A549 (cell line): ENCODE measurements around the gene EIF4A2. TPM values are rescaled to one million over a fixed set of nuclear protein-coding genes. Genes with fewer than 3 reads are reported as not detected.

Source experiments
- CHD2 ChIP-seq: fragments of 150-350 bp; IDR thresholded peaks from 2 replicates; pipeline ENCODE4 v1.6.1; 2014; ENCODE audit warnings: low read length; ENCODE audit not compliant: partially characterized antibody
- ESRRA ChIP-seq: fragments of 150-350 bp; IDR thresholded peaks from 2 replicates; pipeline ENCODE4 v1.6.1; 2014; ENCODE audit warnings: mild to moderate bottlenecking, low read length, borderline replicate concordance
- FOSB ChIP-seq: fragments of 250-450 bp; sonication (Bioruptor Pico); IDR thresholded peaks from 2 replicates; pipeline ENCODE4 v1.5.0; 2020; ENCODE audit warnings: mild to moderate bottlenecking, moderate library complexity
- FOSL2 ChIP-seq, 2 experiments: fragments of 450-650 bp in 1 of 2; fragments of >200 bp in 1 of 2; sonication (Bioruptor Twin) in 1 of 2; formaldehyde crosslinking; IDR thresholded peaks; 2 replicates each; pipeline versions ENCODE4 v1.5.0 to v1.6.1; 2016 to 2020; ENCODE audit warnings: mild to moderate bottlenecking in 1 of 2, moderate library complexity in 1 of 2
- GATA3 ChIP-seq: IDR thresholded peaks from 2 replicates; pipeline ENCODE4 v1.6.1; 2012; ENCODE audit warnings: borderline replicate concordance
- HEYL ChIP-seq: fragments of 250-450 bp; sonication (Bioruptor Pico); IDR thresholded peaks from 2 replicates; pipeline ENCODE4 v1.8.0; 2021; ENCODE audit warnings: mild to moderate bottlenecking, moderate library complexity
- HOXB13 ChIP-seq: fragments of 250-450 bp; sonication (Bioruptor Pico); IDR thresholded peaks from 2 replicates; pipeline ENCODE4 v1.5.0; 2020; ENCODE audit warnings: low read depth, mild to moderate bottlenecking, moderate library complexity
- JUN ChIP-seq, 2 experiments: fragments of >200 bp; sonication (Bioruptor Twin); formaldehyde crosslinking; IDR thresholded peaks; 2 replicates in 1 of 2; 3 replicates in 1 of 2; pipeline ENCODE4 v1.6.1; 2016 to 2017
- JUNB ChIP-seq: fragments of >200 bp; sonication (Bioruptor Twin); formaldehyde crosslinking; IDR thresholded peaks from 2 replicates; pipeline ENCODE4 v1.6.1; 2016
- NPAS2 ChIP-seq: fragments of 250-450 bp; sonication (Bioruptor Pico); IDR thresholded peaks from 2 replicates; pipeline ENCODE4 v1.8.0; 2022; ENCODE audit warnings: mild to moderate bottlenecking, moderate library complexity, borderline replicate concordance
- NR3C1 ChIP-seq: fragments of >200 bp; sonication (Bioruptor Twin); formaldehyde crosslinking; IDR thresholded peaks from 3 replicates; pipeline ENCODE4 v1.6.1; 2017
- PHF8 ChIP-seq: fragments of 200-600 bp; sonication (generic); IDR thresholded peaks from 2 replicates; pipeline ENCODE4 v1.6.1; 2016; ENCODE audit warnings: low read depth, mild to moderate bottlenecking, antibody characterized with exemption, moderate library complexity, borderline replicate concordance
- RAD21 ChIP-seq, 2 experiments: fragments of >200 bp in 1 of 2; sonication (Bioruptor Twin) in 1 of 2; formaldehyde crosslinking in 1 of 2; IDR thresholded peaks in 1 of 2; conservative IDR thresholded peaks in 1 of 2; 2 replicates in 1 of 2; 3 replicates in 1 of 2; pipeline ENCODE4 v1.6.1; 2012 to 2018; ENCODE audit warnings: inconsistent platforms in 1 of 2
- RCOR1 ChIP-seq: fragments of 150-350 bp; IDR thresholded peaks from 2 replicates; pipeline ENCODE4 v1.6.1; 2014; ENCODE audit warnings: antibody characterized with exemption, low read length, low read depth
- REST ChIP-seq: fragments of 200-600 bp; sonication (generic); IDR thresholded peaks from 2 replicates; pipeline ENCODE4 v1.6.1; 2016; ENCODE audit warnings: antibody characterized with exemption, mild to moderate bottlenecking, moderate library complexity
- SMC3 ChIP-seq: fragments of >200 bp; sonication (Bioruptor Twin); formaldehyde crosslinking; IDR thresholded peaks from 3 replicates; pipeline ENCODE4 v1.6.1; 2018; ENCODE audit warnings: inconsistent platforms
- SREBF2 ChIP-seq: fragments of 450-650 bp; IDR thresholded peaks from 2 replicates; pipeline ENCODE4 v1.6.1; 2014; ENCODE audit warnings: mild to moderate bottlenecking, moderate library complexity
- TP53 ChIP-seq: fragments of 250-450 bp; sonication (Bioruptor Pico); IDR thresholded peaks from 2 replicates; pipeline ENCODE4 v1.5.0; 2021; ENCODE audit warnings: mild to moderate bottlenecking, moderate library complexity
- ZC3H11A ChIP-seq: fragments of 450-650 bp; IDR thresholded peaks from 2 replicates; pipeline ENCODE4 v1.6.1; 2014; ENCODE audit warnings: antibody characterized with exemption, mild to moderate bottlenecking
- ZFP36 ChIP-seq: fragments of 450-650 bp; IDR thresholded peaks from 2 replicates; pipeline ENCODE4 v1.6.1; 2014; ENCODE audit warnings: borderline replicate concordance; ENCODE audit not compliant: partially characterized antibody
- ZNF302 ChIP-seq: fragments of 250-450 bp; sonication (Bioruptor Pico); IDR thresholded peaks from 2 replicates; pipeline ENCODE4 v1.9.0; 2021; ENCODE audit warnings: inconsistent platforms, mild to moderate bottlenecking, moderate library complexity
- polyA plus RNA-seq, 4 experiments: library from polyadenylated mRNA; depleted of rRNA in 3 of 4; stranded (reverse); fragments of >200 nt; fragmentation: RNase III in 1 of 4; extraction: RNeasy Plus Mini Kit Qiagen cat#74134 plus additional on column Dnase treatment in 1 of 4; gene quantifications; 2 replicates in 3 of 4; 3 replicates in 1 of 4; pipeline ENCODE4 v1.2.3, GENCODE V29; 2011 to 2017
- TF ChIP-seq, protein P1 (sequence below): fragments of 150-350 bp; IDR thresholded peaks from 2 replicates; pipeline ENCODE4 v1.6.1; 2014; ENCODE audit warnings: low read depth, mild to moderate bottlenecking, low read length
- TF ChIP-seq, protein P2 (sequence below): IDR thresholded peaks from 2 replicates; pipeline ENCODE4 v1.6.1; 2012; ENCODE audit warnings: low read depth, borderline replicate concordance
- TF ChIP-seq, protein P3 (sequence below): IDR thresholded peaks from 2 replicates; pipeline ENCODE4 v1.6.1; 2012
- TF ChIP-seq, protein P4 (sequence below): fragments of 250-450 bp; sonication (Bioruptor Pico); IDR thresholded peaks from 2 replicates; pipeline ENCODE4 v1.5.0; 2020; ENCODE audit warnings: low read depth, mild to moderate bottlenecking, moderate library complexity

The EIF4A2 gene
- polyA plus RNA-seq, 2 of the 4 experiments (the other 2 are of a cell fraction): 172 to 493 TPM

DNA sequence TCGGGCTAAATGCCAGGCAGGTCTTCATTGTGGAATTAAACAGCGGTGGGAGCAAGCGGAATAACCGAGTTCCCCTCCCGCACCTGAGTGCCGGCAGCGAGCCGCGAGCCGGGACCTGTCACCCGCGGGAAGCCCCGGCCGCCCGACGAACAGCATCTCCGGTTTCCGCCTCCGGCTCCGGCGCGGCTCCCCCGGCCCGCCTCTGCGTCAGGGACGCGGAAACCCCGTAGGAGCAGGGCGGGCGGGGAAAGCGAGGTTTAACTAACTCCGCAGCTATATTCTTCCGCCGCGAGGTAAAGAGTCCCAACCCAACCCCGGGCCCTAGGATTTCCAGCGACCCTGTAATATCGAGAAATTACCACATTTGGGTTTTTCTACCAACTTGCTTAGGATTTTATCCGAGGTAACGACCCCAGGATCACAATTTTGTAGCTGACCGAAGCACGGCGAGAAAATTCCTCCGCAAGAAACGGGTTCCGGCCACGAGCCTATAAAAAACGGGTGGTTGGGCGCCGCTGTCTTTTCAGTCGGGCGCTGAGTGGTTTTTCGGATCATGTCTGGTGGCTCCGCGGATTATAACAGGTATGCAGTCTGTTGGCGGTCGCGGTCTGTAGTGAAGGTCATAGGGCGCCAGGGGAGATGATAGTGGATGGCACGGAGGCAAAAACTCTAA is at the start of gene EIF4A2 (continued):
- no peak; the same call in 1 of the 2 replicates for TF ChIP-seq REST
- TF ChIP-seq RCOR1: no peak
- peak; percentile 5; the same call in 1 of the 2 replicates for TF ChIP-seq GATA3
- TF ChIP-seq FOSB (CRISPR knock-in tag): no peak; the same call in 1 of the 2 replicates
- no peak for TF ChIP-seq HEYL
- peak; percentile 79 for TF ChIP-seq CHD2
- no peak for TF ChIP-seq ESRRA
- no peak for TF ChIP-seq SREBF2
- 0 out of 5 replicates have a peak, but pooled peaks of 1 of the 2 experiments have one; percentile 5 for TF ChIP-seq RAD21 (conservative IDR thresholded peaks at IDR 0.05 in 1 of 2, IDR thresholded peaks at IDR 0.05 in 1 of 2)
- TF ChIP-seq, protein P1, sequence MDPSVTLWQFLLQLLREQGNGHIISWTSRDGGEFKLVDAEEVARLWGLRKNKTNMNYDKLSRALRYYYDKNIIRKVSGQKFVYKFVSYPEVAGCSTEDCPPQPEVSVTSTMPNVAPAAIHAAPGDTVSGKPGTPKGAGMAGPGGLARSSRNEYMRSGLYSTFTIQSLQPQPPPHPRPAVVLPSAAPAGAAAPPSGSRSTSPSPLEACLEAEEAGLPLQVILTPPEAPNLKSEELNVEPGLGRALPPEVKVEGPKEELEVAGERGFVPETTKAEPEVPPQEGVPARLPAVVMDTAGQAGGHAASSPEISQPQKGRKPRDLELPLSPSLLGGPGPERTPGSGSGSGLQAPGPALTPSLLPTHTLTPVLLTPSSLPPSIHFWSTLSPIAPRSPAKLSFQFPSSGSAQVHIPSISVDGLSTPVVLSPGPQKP: no peak
- peak; percentile 48; the same call in 1 of the 2 replicates for TF ChIP-seq TP53 (CRISPR knock-in tag)
- no peak for TF ChIP-seq ZFP36
- TF ChIP-seq, protein P2, sequence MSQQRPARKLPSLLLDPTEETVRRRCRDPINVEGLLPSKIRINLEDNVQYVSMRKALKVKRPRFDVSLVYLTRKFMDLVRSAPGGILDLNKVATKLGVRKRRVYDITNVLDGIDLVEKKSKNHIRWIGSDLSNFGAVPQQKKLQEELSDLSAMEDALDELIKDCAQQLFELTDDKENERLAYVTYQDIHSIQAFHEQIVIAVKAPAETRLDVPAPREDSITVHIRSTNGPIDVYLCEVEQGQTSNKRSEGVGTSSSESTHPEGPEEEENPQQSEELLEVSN: peak; percentile 53
- no peak for TF ChIP-seq JUNB
- TF ChIP-seq, protein P3, sequence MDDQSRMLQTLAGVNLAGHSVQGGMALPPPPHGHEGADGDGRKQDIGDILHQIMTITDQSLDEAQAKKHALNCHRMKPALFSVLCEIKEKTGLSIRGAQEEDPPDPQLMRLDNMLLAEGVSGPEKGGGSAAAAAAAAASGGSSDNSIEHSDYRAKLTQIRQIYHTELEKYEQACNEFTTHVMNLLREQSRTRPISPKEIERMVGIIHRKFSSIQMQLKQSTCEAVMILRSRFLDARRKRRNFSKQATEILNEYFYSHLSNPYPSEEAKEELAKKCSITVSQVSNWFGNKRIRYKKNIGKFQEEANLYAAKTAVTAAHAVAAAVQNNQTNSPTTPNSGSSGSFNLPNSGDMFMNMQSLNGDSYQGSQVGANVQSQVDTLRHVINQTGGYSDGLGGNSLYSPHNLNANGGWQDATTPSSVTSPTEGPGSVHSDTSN: peak; percentile 91
- TF ChIP-seq NPAS2 (CRISPR knock-in tag): no peak
- TF ChIP-seq, protein P4, sequence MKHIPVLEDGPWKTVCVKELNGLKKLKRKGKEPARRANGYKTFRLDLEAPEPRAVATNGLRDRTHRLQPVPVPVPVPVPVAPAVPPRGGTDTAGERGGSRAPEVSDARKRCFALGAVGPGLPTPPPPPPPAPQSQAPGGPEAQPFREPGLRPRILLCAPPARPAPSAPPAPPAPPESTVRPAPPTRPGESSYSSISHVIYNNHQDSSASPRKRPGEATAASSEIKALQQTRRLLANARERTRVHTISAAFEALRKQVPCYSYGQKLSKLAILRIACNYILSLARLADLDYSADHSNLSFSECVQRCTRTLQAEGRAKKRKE (CRISPR knock-in tag): no peak
- peak; percentile 92; the same call in 1 of the 2 replicates for TF ChIP-seq PHF8
- no peak for TF ChIP-seq FOSL2 (IDR thresholded peaks at IDR 0.05)
- TF ChIP-seq FOSL2 (CRISPR knock-in tag; IDR thresholded peaks at IDR 0.05): peak; percentile 35; the same call in 1 of the 2 replicates
- peak; percentile 11; the same call in 1 of the 3 replicates for TF ChIP-seq SMC3
- no peak for TF ChIP-seq ZC3H11A
- no peak for TF ChIP-seq ZNF302 (CRISPR knock-in tag)
- peak; percentile 71; the same call in 1 of the 2 replicates for TF ChIP-seq HOXB13 (CRISPR knock-in tag)
- TF ChIP-seq NR3C1: no peak
- TF ChIP-seq JUN (IDR thresholded peaks at IDR 0.05): peak; percentile 98 to 99
